HL-60 (cell line): ENCODE data around the gene OR8A1.

Experiments used
- POLR2AphosphoS5 ChIP-seq: IDR thresholded peaks from 2 replicates; pipeline ENCODE4 v1.6.1; 2012; ENCODE audit warnings: low read depth
- TF ChIP-seq, protein P1 (sequence below): IDR thresholded peaks from one replicate; pipeline ENCODE4 v1.5.1; 2011; ENCODE audit warnings: low read length, control low read depth, inconsistent platforms; ENCODE audit not compliant: insufficient read depth
- TF ChIP-seq, protein P2 (sequence below): IDR thresholded peaks from 2 replicates; pipeline ENCODE4 v1.6.1; 2012; ENCODE audit warnings: low read depth; ENCODE audit not compliant: insufficient replicate concordance

DNA sequence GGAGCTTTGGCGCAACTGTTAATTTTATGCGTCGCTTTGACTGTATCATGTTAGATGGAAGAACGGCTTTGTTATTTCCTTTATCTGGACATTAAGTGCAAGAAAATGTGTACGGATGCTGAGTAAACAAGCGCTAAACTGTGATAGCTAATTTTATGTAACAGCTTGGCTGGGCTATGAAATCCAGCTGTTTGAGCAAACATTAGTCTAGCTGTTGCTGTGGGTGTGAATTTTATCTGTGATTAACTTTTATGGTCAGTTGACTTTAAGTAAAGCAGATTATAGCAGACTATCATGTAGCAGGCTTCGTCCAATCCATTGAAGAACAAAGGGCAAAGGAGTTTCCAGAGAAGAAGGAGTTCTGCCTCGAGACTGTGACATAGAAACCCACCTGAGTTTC, 14.0 kb downstream of the OR8A1 start:
- TF ChIP-seq, protein P1, sequence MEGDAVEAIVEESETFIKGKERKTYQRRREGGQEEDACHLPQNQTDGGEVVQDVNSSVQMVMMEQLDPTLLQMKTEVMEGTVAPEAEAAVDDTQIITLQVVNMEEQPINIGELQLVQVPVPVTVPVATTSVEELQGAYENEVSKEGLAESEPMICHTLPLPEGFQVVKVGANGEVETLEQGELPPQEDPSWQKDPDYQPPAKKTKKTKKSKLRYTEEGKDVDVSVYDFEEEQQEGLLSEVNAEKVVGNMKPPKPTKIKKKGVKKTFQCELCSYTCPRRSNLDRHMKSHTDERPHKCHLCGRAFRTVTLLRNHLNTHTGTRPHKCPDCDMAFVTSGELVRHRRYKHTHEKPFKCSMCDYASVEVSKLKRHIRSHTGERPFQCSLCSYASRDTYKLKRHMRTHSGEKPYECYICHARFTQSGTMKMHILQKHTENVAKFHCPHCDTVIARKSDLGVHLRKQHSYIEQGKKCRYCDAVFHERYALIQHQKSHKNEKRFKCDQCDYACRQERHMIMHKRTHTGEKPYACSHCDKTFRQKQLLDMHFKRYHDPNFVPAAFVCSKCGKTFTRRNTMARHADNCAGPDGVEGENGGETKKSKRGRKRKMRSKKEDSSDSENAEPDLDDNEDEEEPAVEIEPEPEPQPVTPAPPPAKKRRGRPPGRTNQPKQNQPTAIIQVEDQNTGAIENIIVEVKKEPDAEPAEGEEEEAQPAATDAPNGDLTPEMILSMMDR, result no peak
- TF ChIP-seq POLR2AphosphoS5, result no peak
- TF ChIP-seq, protein P2, sequence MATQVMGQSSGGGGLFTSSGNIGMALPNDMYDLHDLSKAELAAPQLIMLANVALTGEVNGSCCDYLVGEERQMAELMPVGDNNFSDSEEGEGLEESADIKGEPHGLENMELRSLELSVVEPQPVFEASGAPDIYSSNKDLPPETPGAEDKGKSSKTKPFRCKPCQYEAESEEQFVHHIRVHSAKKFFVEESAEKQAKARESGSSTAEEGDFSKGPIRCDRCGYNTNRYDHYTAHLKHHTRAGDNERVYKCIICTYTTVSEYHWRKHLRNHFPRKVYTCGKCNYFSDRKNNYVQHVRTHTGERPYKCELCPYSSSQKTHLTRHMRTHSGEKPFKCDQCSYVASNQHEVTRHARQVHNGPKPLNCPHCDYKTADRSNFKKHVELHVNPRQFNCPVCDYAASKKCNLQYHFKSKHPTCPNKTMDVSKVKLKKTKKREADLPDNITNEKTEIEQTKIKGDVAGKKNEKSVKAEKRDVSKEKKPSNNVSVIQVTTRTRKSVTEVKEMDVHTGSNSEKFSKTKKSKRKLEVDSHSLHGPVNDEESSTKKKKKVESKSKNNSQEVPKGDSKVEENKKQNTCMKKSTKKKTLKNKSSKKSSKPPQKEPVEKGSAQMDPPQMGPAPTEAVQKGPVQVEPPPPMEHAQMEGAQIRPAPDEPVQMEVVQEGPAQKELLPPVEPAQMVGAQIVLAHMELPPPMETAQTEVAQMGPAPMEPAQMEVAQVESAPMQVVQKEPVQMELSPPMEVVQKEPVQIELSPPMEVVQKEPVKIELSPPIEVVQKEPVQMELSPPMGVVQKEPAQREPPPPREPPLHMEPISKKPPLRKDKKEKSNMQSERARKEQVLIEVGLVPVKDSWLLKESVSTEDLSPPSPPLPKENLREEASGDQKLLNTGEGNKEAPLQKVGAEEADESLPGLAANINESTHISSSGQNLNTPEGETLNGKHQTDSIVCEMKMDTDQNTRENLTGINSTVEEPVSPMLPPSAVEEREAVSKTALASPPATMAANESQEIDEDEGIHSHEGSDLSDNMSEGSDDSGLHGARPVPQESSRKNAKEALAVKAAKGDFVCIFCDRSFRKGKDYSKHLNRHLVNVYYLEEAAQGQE, result no peak
